NCI-H2227 (cell line): ENCODE results near the gene P2RY2.
"Not testable (repeated sequence)": the region's sequence is repeated elsewhere in the genome, so short reads cannot be mapped to it uniquely, and the experiment has no call there.

Experiments
- DNase-seq: peaks from one replicate; lab custom pipeline; 2025; ENCODE audit not compliant: unreplicated experiment; lab: John Stamatoyannopoulos, UW

Gene P2RY2

DNA sequence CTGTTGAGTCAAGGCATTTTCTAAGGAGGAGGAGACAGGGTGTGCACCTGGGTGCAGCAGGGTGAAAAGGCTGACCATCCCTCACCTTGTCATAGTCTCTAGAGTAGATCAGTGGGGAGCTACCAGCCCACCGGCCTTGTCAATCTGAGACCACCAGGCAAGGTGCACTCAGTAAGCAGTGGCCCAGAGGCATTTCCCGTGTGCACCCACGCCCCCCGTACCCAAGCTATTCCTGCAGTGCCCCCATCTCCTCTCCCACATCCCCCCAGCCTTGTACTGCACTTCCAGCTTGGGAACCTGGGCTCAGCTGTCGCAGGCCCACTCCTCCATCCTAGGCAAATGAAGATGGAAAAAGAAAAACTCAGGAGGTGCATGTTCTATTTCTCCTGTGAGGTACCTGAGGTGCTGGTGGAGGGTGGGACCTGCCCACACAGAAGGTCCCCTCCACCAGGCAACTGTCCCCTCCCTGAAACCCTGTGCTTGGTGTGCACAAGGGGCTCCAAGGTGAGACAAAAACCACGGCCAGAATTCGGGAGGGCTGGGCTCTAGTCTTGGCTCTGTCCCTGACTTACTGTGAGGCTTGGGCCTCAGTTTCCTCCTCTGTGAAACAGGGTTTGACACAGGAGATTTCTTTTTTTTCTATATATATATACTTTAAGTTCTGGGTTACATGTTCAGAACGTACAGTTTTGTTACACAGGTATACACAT, 8.4 kb downstream of the P2RY2 start:
- no peak for DNase-seq

DNA sequence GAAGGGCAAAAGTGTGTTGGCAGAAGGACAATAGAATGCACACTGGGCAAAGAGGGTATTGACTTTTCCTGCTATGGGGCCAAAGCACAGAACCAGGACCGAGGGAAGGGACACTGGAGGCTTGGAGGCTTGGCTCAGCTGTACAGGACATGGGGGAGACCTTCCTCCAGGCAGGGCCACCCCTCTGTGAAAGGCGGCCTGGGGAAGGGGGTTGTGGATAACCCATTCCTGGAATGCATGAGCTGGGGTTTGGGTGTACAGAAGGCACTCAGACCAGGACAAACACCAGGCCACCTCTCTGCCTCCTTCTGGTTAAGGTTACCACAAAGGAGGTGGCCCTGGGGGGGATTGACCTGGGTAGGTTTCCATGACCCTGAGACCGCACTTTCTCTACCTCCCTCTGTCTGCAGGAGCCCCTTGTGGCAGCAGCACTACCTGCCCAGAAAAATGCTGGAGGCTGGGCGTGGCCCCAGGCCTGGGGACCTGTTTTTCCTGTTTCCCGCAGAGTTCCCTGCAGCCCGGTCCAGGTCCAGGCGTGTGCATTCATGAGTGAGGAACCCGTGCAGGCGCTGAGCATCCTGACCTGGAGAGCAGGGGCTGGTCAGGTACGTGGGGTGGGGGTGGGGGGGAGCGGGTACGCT, 9.6 kb downstream of the P2RY2 start:
- DNase-seq, result no peak

DNA sequence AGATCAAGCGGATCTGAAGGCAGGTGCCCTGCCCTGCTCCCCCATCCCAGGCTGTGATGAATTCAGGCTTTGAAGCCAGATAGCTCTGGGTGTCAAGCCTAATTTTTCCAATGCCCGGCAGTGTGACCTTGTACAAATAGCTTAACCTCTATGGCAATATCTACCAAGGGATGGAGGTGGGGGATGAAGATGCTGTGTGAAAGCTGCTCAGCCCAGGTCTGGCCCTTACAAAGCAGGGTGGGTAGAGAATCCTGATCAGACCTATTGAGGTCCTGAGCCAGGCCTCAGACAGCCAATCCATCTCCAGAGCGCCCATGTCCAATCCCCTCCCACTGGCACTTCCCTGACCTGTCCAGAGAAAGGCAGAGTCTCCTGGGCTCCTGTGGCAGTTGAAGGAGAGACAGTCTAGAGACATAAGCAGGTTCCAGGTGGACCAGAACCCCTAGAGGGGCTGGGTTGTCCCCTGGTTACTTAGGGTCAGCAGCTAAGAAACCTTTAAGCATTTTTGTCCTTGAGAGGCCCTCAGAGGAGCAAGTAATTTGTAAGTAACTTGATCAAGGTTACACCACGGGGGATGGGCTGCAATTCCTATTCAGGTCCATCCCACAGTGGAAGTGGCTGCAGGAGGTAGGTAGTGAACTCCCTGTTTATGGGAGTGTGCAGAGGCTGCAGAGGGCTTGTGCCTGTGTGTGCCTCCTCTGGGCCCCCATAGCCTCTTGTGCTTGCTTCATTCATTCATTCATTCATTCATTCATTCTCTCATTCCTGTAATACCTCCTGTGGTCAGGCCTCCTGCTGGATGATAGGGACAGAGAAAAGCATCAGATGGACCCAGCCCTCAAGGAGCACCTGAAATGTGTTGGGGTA, 10.4 kb downstream of the P2RY2 start:
- no peak for DNase-seq

DNA sequence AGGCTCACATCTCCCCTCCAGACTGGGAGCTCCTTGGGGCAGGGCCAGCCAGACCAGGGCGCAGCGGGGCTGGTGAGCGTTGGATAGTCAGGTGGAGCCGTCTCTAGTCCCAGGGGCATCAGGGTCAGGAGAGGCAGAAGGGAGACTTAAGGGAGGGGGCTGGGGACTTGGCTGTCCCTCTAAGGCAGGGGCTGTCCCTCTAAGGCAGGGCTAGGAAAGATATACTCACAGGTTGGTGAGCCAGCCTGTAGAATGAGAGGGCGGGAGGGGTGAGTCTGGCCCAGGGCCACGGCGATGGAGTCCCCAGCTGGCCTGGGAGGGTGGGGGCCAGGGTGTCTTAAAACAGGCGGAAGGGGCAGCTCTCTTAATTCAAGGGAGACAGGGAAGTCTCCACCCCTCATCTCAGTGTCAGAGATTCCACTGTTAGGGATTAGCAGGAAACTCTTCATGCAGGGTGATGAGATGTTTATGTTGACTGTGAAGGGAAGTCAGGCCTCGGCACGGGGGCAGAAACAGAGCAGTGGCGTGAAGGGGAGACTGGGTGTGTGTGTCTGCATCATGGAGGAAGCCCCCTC, 11.3 kb downstream of the P2RY2 start:
- DNase-seq, result no peak

DNA sequence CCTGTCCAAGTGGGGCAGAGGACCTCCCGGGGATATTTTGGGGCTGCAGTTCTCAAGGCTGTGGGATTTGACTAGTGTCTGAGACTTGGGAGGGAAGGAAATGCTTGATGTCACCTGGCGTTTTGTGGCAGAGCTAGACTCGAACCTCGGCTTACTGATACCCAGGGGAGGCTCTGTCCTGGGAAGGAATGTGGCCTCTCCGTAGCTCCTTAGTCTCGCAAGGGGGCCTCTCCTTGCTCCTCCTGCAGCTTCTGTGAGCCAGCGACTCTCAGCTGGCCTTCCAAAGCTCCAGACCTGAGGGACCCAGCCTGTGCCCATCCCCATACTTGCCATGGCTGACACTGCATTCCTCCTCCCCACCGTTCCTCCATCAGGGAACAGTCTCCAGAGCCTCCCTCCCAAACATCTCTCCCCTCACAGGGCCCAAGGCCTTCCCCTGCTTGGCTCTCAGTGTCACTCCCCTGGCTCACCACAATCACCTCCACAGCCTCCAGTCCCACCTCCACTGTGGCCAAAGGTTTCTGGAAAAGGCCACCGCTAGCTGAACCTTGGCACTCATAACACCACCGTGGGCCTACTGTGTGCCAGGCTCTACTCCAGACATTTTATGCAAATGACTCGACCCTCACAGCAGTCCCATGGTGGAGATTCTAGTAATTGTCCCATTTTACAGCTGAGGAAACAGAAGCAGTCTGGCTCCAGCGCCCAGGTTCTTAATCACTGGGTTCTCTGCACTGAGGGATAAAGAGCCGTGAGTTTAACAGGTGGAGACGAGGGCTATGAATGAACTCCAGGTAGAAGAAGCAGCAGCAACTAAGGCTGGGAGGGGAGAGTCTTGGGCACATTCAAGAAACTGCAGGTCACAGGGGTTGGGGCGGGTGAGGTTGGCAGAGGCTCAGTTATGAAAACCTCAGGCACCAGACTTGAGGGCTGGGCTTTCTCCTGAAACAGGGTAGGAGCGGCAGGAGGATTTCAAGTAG, 12.1 kb downstream of the P2RY2 start:
- DNase-seq, result no peak

DNA sequence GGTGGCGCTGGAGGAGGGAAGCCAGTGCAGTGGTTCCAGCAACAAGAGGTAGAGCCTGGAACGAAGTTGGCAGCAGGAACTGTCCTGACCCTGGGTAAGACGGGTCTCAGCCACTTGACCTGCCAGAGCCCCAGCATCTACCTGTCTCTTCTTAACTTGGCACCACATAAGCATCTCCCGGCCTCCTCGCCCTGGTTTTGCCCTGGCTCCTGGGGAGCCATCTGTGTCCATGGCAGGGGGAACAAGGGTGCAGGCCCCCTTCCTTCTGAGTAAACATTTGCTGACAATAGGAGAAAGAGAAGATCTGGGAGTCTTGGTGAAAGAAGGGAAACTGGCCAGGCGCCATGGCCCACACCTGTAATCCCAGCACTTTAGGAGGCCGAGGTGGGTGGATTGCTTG, 12.8 kb downstream of the P2RY2 start:
- DNase-seq, result no peak

DNA sequence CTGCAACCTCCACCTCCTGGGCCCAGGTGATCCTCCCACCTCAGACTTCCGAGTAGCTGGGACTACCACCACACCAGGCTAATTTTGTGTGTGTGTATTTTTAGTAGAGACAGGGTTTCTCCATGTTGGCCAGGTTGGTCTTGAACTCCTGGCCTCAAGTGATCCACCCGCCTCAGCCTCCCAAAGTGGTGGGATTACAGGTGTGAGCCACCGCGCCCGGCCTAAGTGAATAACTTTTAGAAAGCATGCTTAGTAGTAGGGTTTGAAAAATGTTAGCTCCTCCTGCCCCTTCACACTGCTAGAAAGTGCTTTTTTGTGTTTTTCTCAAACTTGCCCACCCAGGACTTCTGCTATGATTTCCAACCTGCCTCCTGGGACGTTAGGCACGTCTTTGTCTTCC, 14.4 kb downstream of the P2RY2 start:
- DNase-seq, result not testable (repeated sequence)

DNA sequence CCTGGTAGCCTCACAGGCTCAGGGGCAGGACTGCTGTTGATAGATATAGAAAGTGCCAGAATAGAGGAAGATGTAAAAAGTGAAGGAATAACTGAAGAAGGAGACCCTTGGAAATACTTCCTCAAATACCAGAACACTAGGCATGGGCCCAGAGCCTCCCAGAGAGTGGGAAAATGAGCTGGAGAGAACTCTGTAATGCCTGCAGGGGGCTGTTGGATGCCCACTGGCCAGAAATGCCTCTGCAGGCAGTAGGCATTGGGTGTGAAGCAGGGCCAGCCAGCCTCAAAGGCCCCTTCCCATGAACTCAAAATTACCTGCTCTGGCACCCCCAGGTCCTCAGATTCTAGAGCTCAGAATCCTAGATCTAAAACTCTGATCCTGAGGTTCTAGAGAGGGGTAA, 15.1 kb downstream of the P2RY2 start:
- DNase-seq, result no peak

DNA sequence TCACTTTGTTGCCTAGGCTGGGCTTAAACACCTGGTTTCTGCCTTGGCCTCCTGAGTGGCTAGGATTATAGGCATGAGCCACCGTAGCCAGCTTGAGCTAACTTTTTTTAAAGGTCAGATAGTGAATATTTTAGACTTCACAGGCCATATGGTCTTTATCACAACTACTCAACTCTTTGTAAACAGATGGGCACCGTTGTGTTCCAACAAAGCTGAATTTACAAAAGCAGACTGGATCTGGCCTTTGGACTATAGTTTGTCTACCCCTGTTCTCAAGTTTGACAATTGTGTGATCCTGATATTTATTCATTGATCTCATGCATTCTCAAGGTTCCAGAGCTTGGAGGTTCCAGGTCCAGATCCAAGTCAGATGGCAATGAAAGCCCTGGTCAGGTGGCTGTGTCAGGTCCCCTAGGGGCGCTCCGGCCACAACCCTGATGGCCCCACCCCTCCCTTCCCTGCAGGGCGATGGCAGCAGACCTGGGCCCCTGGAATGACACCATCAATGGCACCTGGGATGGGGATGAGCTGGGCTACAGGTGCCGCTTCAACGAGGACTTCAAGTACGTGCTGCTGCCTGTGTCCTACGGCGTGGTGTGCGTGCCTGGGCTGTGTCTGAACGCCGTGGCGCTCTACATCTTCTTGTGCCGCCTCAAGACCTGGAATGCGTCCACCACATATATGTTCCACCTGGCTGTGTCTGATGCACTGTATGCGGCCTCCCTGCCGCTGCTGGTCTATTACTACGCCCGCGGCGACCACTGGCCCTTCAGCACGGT, 15.8 kb downstream of the P2RY2 start:
- no peak for DNase-seq

DNA sequence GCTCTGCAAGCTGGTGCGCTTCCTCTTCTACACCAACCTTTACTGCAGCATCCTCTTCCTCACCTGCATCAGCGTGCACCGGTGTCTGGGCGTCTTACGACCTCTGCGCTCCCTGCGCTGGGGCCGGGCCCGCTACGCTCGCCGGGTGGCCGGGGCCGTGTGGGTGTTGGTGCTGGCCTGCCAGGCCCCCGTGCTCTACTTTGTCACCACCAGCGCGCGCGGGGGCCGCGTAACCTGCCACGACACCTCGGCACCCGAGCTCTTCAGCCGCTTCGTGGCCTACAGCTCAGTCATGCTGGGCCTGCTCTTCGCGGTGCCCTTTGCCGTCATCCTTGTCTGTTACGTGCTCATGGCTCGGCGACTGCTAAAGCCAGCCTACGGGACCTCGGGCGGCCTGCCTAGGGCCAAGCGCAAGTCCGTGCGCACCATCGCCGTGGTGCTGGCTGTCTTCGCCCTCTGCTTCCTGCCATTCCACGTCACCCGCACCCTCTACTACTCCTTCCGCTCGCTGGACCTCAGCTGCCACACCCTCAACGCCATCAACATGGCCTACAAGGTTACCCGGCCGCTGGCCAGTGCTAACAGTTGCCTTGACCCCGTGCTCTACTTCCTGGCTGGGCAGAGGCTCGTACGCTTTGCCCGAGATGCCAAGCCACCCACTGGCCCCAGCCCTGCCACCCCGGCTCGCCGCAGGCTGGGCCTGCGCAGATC, 16.5 kb downstream of the P2RY2 start:
- DNase-seq, result no peak

DNA sequence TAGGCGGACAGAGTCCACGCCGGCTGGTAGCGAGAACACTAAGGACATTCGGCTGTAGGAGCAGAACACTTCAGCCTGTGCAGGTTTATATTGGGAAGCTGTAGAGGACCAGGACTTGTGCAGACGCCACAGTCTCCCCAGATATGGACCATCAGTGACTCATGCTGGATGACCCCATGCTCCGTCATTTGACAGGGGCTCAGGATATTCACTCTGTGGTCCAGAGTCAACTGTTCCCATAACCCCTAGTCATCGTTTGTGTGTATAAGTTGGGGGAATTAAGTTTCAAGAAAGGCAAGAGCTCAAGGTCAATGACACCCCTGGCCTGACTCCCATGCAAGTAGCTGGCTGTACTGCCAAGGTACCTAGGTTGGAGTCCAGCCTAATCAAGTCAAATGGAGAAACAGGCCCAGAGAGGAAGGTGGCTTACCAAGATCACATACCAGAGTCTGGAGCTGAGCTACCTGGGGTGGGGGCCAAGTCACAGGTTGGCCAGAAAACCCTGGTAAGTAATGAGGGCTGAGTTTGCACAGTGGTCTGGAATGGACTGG, 17.2 kb downstream of the P2RY2 start:
- DNase-seq, result no peak

DNA sequence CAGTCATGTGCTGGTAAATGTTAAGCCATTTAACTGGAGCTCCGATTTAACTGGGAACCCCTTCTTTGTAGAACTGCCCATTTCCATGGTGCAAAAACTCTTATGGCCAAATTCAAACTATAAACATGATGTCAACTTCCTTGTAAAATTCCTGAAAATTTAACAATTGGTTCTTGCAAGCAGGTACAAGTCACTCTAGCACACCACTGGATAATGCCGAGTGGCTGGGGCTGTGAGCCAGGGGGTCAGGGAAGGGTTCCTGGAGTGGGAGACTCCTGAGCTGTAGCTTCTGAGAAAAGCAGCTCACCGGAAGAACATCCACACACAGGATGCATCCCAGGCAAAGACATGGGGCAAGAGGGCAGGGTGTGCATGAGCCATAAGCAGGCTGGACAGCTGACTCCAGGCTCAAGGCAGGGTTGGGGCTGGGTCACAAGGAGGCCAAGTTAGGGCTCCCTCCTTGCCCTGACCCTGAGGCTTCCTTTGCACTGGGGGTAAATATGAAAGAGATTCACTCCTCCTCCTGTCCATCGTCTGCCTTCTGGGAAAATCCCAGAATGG, 18.2 kb downstream of the P2RY2 start:
- no peak for DNase-seq

DNA sequence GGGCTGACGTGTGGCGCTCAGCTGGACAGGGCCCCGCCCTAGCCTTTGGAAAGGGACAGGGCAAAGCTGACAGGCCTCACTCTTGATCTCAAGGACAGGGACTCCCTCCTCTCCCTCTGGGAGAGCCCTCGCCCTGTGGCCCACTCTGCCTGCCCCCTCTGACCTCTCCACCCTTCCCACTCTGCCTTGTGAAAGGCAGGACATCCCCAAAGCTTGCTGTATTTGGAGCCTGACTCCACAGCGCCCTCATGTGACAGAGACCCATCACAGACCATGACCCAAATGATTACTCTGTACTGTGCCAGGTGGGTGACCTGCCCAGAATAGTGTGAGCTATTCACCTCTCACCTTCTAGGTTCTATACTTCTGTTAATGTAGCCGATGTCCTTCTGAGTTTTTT, 18.8 kb downstream of the P2RY2 start:
- DNase-seq, result no peak

DNA sequence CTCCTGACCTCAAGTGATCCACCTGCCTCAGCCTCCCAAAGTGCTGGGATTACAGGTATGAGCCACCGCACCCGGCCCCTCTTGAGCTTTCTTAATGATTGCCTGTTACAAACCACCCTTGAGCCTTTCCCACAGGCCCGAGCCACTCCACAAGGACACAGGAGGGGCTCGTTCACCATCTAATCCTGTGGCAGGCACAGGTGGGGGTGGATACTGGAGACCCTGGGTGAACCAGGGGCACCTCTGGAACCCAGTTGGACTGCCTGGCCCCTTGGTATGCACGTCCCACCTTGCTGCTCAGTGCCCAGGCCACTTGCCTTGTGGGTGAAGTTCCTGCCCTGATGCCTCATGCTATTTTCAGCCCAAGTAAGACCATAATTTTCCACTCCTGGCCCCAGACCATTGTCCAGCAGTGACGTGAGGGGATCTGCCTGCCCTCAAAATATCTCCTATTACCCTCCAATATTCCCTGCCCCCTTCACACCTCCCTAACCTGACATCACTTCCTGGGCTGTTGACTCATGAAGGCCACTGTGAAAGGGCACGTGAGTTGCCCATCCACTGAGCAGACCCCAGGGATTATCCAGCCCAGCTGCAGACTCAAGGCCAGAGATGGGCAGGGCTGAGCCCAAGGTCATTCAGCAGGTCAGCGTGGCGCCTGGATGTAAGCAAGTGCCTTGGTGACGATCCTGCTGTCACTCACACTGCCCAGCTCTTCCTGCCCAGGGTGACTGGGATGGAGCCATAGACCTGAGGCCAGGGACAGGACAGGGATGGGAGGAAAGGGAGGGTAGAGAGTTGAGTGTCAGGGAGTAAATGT, 19.6 kb downstream of the P2RY2 start:
- DNase-seq, result no peak

DNA sequence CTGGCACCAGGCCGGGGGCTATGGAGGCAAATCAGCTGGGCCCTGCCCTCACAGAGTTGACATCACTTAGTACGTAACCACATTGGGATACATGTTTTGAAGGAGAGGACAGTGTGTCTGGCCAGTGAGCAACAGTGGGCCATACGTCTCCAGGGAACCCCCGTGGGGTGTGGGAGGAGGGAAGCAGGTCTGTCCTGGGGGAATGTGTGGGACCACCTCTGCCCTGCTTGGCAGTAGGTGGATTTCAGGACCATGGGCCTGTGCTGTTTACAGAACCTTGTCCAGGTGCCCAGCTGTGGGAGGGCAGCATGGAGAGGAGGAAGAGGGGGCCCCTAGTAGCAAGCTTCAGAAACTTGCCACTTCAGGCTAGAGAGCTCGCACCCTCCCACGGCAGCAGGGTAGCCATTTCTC, 21.0 kb downstream of the P2RY2 start:
- DNase-seq, result no peak

DNA sequence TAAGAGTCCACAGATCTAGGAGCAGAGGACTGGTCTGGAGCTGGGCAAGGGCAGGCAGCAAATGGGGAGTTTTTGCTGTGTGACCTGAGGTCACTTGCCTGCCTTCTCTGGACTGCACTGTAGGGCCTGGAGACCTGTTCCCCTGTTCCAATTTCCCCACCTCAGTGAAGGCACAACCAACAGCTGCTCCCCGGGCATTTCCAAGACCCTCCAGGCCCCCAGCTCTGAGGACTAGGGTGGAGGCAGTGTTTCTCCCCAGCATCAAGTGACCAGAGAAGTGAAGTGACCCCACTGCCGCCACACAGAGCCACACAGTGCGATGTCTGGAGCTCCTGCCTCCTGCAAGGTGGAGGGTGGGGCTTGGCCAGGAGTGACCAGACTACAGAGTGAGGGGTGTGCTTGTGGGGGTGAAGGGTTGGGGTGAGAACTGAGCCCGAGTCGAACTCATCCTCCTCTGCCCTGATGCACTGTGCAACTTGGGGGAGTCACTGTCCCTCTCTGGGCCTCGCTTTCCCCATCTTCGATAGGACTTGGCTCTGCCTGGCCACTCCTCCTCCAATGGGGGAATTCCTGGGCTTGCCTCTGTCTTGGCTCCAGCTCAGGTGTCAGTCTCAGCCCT, 21.6 kb downstream of the P2RY2 start:
- DNase-seq, result no peak

DNA sequence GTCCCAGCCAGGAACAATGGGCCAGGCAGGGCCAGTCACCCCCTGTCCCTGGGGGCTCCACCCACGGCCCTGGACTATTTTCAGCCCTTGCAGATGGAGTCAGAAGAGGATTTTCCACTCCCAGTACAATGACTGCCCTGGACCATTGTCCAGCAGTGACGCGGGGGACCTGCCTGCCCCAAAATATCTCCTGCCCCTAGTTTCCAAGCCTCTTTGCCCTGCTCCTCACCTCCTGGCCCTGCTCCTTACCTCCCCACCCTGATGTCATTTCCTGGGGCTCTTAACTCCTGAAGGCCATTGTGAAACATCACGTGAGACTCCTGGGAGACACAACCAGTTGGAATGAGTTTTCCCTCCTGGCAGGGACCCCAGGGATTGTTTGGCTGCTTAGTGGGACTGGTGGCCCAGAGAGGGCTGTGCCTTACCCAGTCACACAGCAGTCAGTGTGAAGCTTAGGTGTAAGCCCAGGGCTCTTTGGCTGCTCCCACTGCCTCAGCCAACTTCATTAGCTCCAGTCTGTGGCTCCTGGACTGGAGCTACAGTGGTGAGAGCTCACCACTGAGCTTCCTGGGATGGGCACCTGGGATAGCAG, 22.2 kb downstream of the P2RY2 start:
- DNase-seq, result no peak
